SK-N-SH (cell line): ENCODE results near the gene RGS14. TPM values are rescaled to one million over a fixed set of nuclear protein-coding genes. Genes with fewer than 3 reads are reported as not detected.

ENCODE experiments used
- CTCF ChIA-PET: fragments of 300-600, 350-600 bp; formaldehyde crosslinking; extraction: SDS; loops from one replicate; lab custom pipeline; 2021; lab: Yijun Ruan, JAX
- POLR2A ChIA-PET: fragments of 350-600 bp; sonication (Branson Sonifier 250); formaldehyde crosslinking; extraction: SDS; loops from one replicate; lab custom pipeline; 2020; ENCODE audit warnings: antibody characterized with exemption, inconsistent platforms; lab: Yijun Ruan, JAX
- DNase-seq: peaks from one replicate; pipeline ENCODE4 v3.0.0; 2012
- H2AFZ ChIP-seq: fragments of 200-600 bp; sonication (generic); 2 replicates; pipeline ENCODE4 v1.8.1; 2016; ENCODE audit warnings: antibody characterized with exemption, mild to moderate bottlenecking, low read depth
- H3F3A ChIP-seq: fragments of 200-600 bp; sonication (generic); replicated peaks from 2 replicates; pipeline ENCODE3; 2016; ENCODE audit warnings: antibody characterized with exemption, mild to moderate bottlenecking; ENCODE audit not compliant: insufficient read depth
- H3K27ac ChIP-seq, 2 experiments: fragments of 200-500 bp in 1 of 2; fragments of 200-600 bp in 1 of 2; sonication (Bioruptor generic) in 1 of 2; sonication (generic), shearing (Covaris generic) in 1 of 2; 2 replicates each; pipeline versions ENCODE4 v1.5.1 to v1.6.1; 2014 to 2016; ENCODE audit warnings: low read depth in 2 of 2, inconsistent platforms in 1 of 2, low read length in 1 of 2, mild to moderate bottlenecking in 1 of 2, mixed read lengths in 1 of 2
- H3K27me3 ChIP-seq: fragments of 200-600 bp; sonication (generic), shearing (Covaris generic); 2 replicates; pipeline ENCODE4 v1.6.1; 2016; ENCODE audit warnings: mixed run types; ENCODE audit not compliant: insufficient read depth
- H3K36me3 ChIP-seq, 2 experiments: fragments of 200-500 bp in 1 of 2; fragments of 200-600 bp in 1 of 2; sonication (Bioruptor generic) in 1 of 2; sonication (generic) in 1 of 2; replicated peaks in 1 of 2; 2 replicates each; pipeline versions ENCODE3 to v1.5.1; 2014 to 2016; ENCODE audit warnings: low read length in 1 of 2, mild to moderate bottlenecking in 1 of 2; ENCODE audit not compliant: insufficient read depth in 2 of 2, control insufficient read depth in 1 of 2
- H3K4me1 ChIP-seq, 2 experiments: fragments of 200-500 bp in 1 of 2; fragments of 200-600 bp in 1 of 2; sonication (Bioruptor generic) in 1 of 2; sonication (generic), shearing (Covaris generic) in 1 of 2; 2 replicates each; pipeline versions ENCODE4 v1.5.1 to v1.6.1; 2014 to 2016; ENCODE audit warnings: low read depth in 1 of 2, low read length in 1 of 2, mixed run types in 1 of 2; ENCODE audit not compliant: insufficient read depth in 2 of 2, control insufficient read depth in 1 of 2
- H3K4me2 ChIP-seq: fragments of 200-600 bp; sonication (generic), shearing (Covaris generic); 2 replicates; pipeline ENCODE4 v1.6.1; 2017; ENCODE audit warnings: mixed run types
- H3K4me3 ChIP-seq, 2 experiments: fragments of 200-500 bp in 1 of 2; fragments of 200-600 bp in 1 of 2; sonication (Bioruptor generic) in 1 of 2; sonication (generic), shearing (Covaris generic) in 1 of 2; 2 replicates each; pipeline versions ENCODE4 v1.5.1 to v1.8.1; 2014 to 2016; ENCODE audit warnings: low read depth in 2 of 2, inconsistent platforms in 1 of 2, low read length in 1 of 2, mild to moderate bottlenecking in 1 of 2, mixed read lengths in 1 of 2, moderate library complexity in 1 of 2
- H3K79me2 ChIP-seq: fragments of 200-600 bp; sonication (generic); 2 replicates; pipeline ENCODE4 v1.8.1; 2017; ENCODE audit warnings: mild to moderate bottlenecking; ENCODE audit not compliant: insufficient read depth
- H3K9ac ChIP-seq: fragments of 200-600 bp; sonication (generic); 2 replicates; pipeline ENCODE4 v1.6.1; 2017; ENCODE audit warnings: mixed run types
- H3K9me2 ChIP-seq: fragments of 200-600 bp; sonication (generic); 2 replicates; pipeline ENCODE4 v1.6.1; 2017; ENCODE audit warnings: mixed run types
- H3K9me3 ChIP-seq: fragments of 200-600 bp; sonication (generic); 2 replicates; pipeline ENCODE4 v1.6.1; 2017; ENCODE audit warnings: mixed run types, mild to moderate bottlenecking, moderate library complexity
- H4K20me1 ChIP-seq: fragments of 200-600 bp; sonication (generic); 2 replicates; pipeline ENCODE4 v1.6.1; 2017; ENCODE audit warnings: mild to moderate bottlenecking, mixed run types; ENCODE audit not compliant: insufficient read depth
- CTCF ChIP-seq: fragments of 200-600 bp; sonication (generic); IDR thresholded peaks from 2 replicates; pipeline ENCODE4 v1.6.1; 2017; ENCODE audit warnings: antibody characterized with exemption, mild to moderate bottlenecking, moderate library complexity
- ELF1 ChIP-seq: IDR thresholded peaks from 2 replicates; pipeline ENCODE4 v1.4.0; 2012
- FOXM1 ChIP-seq: IDR thresholded peaks from 2 replicates; pipeline ENCODE4 v1.4.0; 2012; ENCODE audit warnings: low read depth, mild to moderate bottlenecking
- NRF1 ChIP-seq: IDR thresholded peaks from 2 replicates; pipeline ENCODE4 v1.6.1; 2012; ENCODE audit warnings: low read depth, mild to moderate bottlenecking, low read length
- REST ChIP-seq: IDR thresholded peaks from 2 replicates; pipeline ENCODE4 v1.6.1; 2012; ENCODE audit warnings: mild to moderate bottlenecking, low read depth, low read length, moderate library complexity
- RXRA ChIP-seq: IDR thresholded peaks from 2 replicates; pipeline ENCODE4 v1.4.0; 2012; ENCODE audit warnings: low read depth, mild to moderate bottlenecking, borderline replicate concordance
- TCF12 ChIP-seq: IDR thresholded peaks from 2 replicates; pipeline ENCODE4 v1.4.0; 2012
- TEAD4 ChIP-seq: IDR thresholded peaks from 2 replicates; pipeline ENCODE4 v1.4.0; 2012; ENCODE audit warnings: mild to moderate bottlenecking, borderline replicate concordance; ENCODE audit not compliant: insufficient read depth
- ZBTB33 ChIP-seq: IDR thresholded peaks from 2 replicates; pipeline ENCODE4 v1.4.0; 2012; ENCODE audit warnings: low read depth, borderline replicate concordance
- WGBS: methylation state at CpG from one replicate; pipeline ENCODE4 v1.1.6; 2017; ENCODE audit warnings: low lambda C conversion rate; 5-methylcytosine and 5-hydroxymethylcytosine counted together
- polyA plus RNA-seq, 3 experiments: library from polyadenylated mRNA; depleted of rRNA; stranded (reverse); fragments of >200 nt; gene quantifications; 2 replicates each; pipeline ENCODE4 v1.2.3, GENCODE V29; 2012

The RGS14 gene
- polyA plus RNA-seq, 1 of the 3 experiments (the other 2 are of a cell fraction): 26.5 TPM

- Histone ChIP-seq H3K4me1 (peaks cover 6 to 39% of the 10 kb centered on the region in 2 experiments; a peak in 3 of 4 replicates), H3K79me2 (no peaks in the 10 kb centered on the region), H3K36me3 (no peaks in the 10 kb centered on the region), H3K9ac (no peak overlapping the region), H3K9me2 (no peaks in the 10 kb centered on the region), H3F3A (peaks cover 15% of the 10 kb centered on the region), H3K27ac (no peak overlapping the region), H3K4me3 (no peak overlapping the region), H3K27me3 (no peaks in the 10 kb centered on the region), H4K20me1 (no peaks in the 10 kb centered on the region), H3K4me2 (no peak overlapping the region), H3K9me3 (no peaks in the 10 kb centered on the region), H2AFZ (no peak overlapping the region)
- POLR2A ChIA-PET: no interaction called here
- peak; percentile 72 for DNase-seq
- WGBS: 77% methylated on average over 5 of the region's 5 CpGs
- TF ChIP-seq TEAD4 (no peak), CTCF (peak; percentile 70)
- CTCF ChIA-PET: interaction anchor here (0.5 to 5.9 kb wide), 21 partner anchors 8 to 137 kb away, joined by 3 to 58 read pairs (median 4); partner anchors contain the start of genes LMAN2 and SLC34A1
Measured at GRCh38 chr5:177368869-177369644, 11.3 kb downstream of the RGS14 start.

GRCh38 chr5:177369645-177370440 is 12.1 kb downstream of the RGS14 start:
- TF ChIP-seq ELF1 (no peak), REST (no peak), FOXM1 (no peak), ZBTB33 (no peak), NRF1 (no peak), RXRA (no peak), TCF12 (no peak)
- DNase-seq: no peak
- WGBS: 74% methylated on average over 9 of the region's 11 CpGs
- H3F3A ChIP-seq: peaks cover 15% of the 10 kb centered on the region
- POLR2A ChIA-PET: interaction anchor here (0.8 to 1.1 kb wide), 2 partner anchors 13 to 35 kb away, joined by 3 read pairs; no protein-coding TSS in a partner anchor
- no peaks in the 10 kb centered on the region for H4K20me1 ChIP-seq
- no peaks in the 10 kb centered on the region for H3K9me2 ChIP-seq
- no peak overlapping the region for H3K27ac ChIP-seq
- H3K36me3 ChIP-seq: no peaks in the 10 kb centered on the region
- CTCF ChIA-PET: interaction anchor here (0.6 to 5.9 kb wide), 27 partner anchors 9 to 283 kb away, joined by 3 to 58 read pairs (median 4); partner anchors contain the start of genes FGFR4, LMAN2 and SLC34A1
- H3K79me2 ChIP-seq: no peaks in the 10 kb centered on the region
- no peak overlapping the region for H2AFZ ChIP-seq
- no peaks in the 10 kb centered on the region for H3K9me3 ChIP-seq
- H3K4me3 ChIP-seq: no peak overlapping the region
- peaks cover 6 to 39% of the 10 kb centered on the region in 2 experiments; a peak in 3 of 4 replicates for H3K4me1 ChIP-seq
- H3K9ac ChIP-seq: no peak overlapping the region
- no peaks in the 10 kb centered on the region for H3K27me3 ChIP-seq
- H3K4me2 ChIP-seq: no peak overlapping the region
